ENCODE data around the gene MESP2. TPM values are rescaled to one million over a fixed set of nuclear protein-coding genes. Genes with fewer than 3 reads are reported as not detected.

Gene MESP2
- total and polyA plus RNA-seq, 2 of the 13 experiments (the other 11 are each of a cell fraction or from before 2014, with no cell fraction given), result not detected

DNA sequence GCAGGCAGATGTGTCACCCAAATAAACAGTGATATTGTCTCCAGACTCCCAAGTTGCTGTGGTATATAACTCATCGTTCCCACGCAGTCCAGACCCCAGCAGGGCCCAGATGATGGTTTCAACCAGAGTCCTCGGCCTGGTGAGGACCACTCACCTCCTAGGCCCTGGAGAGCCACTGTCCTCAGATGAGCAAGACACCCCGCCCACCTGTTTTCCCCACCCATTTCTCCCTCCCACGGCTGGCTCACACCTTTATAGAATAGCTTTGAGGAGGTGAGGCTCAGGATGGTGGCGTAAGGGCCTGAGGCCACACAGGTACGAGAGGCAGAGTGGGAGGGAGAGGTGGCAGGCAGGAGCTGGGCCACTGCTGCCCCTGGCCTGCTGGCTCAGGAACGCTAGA lies 32.5 kb upstream of the MESP2 start:
- no peak for TF ChIP-seq ZIK1 (CRISPR knock-in tag; IDR thresholded peaks at IDR 0.05; ENCODE audit: borderline replicate concordance, low read depth)
- TF ChIP-seq ZNF292 (CRISPR knock-in tag; IDR thresholded peaks at IDR 0.05; ENCODE audit: borderline replicate concordance, low read depth), result no peak
- TF ChIP-seq FOXC1 (CRISPR knock-in tag; IDR thresholded peaks at IDR 0.05; ENCODE audit: borderline replicate concordance), result no peak
- TF ChIP-seq, protein P1, sequence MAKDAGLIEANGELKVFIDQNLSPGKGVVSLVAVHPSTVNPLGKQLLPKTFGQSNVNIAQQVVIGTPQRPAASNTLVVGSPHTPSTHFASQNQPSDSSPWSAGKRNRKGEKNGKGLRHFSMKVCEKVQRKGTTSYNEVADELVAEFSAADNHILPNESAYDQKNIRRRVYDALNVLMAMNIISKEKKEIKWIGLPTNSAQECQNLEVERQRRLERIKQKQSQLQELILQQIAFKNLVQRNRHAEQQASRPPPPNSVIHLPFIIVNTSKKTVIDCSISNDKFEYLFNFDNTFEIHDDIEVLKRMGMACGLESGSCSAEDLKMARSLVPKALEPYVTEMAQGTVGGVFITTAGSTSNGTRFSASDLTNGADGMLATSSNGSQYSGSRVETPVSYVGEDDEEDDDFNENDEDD (CRISPR knock-in tag; IDR thresholded peaks at IDR 0.05; ENCODE audit: borderline replicate concordance), result no peak
- TF ChIP-seq ZNF382 (CRISPR knock-in tag; IDR thresholded peaks at IDR 0.05; ENCODE audit: borderline replicate concordance), result no peak
- no peak for TF ChIP-seq GTF2F1 (IDR thresholded peaks at IDR 0.05; ENCODE audit: low read length)
- Histone ChIP-seq H3K27me3 (ENCODE audit: control insufficient read depth in 1 of 2, insufficient read depth in 2 of 2, low read length in 2 of 2) (peaks cover 6 to 37% of the 10 kb centered on the region in 2 experiments; a peak in 4 of 5 replicates), H3K36me3 (replicated peaks in 1 of 2; ENCODE audit: control insufficient read depth in 1 of 2, insufficient read depth in 2 of 2, low read length in 2 of 2) (no peaks in the 10 kb centered on the region), H4K20me1 (ENCODE audit: insufficient read depth, low read length) (no peaks in the 10 kb centered on the region), H3K4me1 (ENCODE audit: insufficient read depth, low read length) (no peaks in the 10 kb centered on the region), H3K79me2 (ENCODE audit: insufficient read depth, low read length) (no peaks in the 10 kb centered on the region), H3K4me3 (replicated peaks in 1 of 3; ENCODE audit: insufficient read depth in 1 of 3, low read depth in 2 of 3, low read length in 3 of 3) (no peak overlapping the region), H3K9me3 (ENCODE audit: low read length) (no peaks in the 10 kb centered on the region), H2AFZ (ENCODE audit: low read length) (no peak overlapping the region), H3K9ac (ENCODE audit: insufficient read depth, low read depth, low read length) (no peak overlapping the region), H3K27ac (ENCODE audit: extremely low read length, insufficient read depth, low read length) (no peak overlapping the region), H3K4me2 (ENCODE audit: low read depth, low read length) (no peak overlapping the region)
- ATAC-seq, result no peak
- no peak for FAIRE-seq
- POLR2A ChIA-PET, result no interaction called here
- CTCF ChIA-PET (ENCODE audit: low intra/inter-chr PET ratio, low total read pairs), result no interaction called here
- intact Hi-C loops (cut with micrococcal nuclease; ENCODE audit: unreplicated experiment), result no loop called here
- DNase-seq (ENCODE audit: low spot score), result no peak
- BruUV-seq (replicated peaks), result no TSS peak
- in situ Hi-C loops (cut with HindIII; ENCODE audit: extremely low pct_ligation_motif_present, low pct_unique_long_range_greater_than_20kb), result loop anchor here (25.0 kb wide), 1 partner anchor 344 kb away; no protein-coding TSS in a partner anchor
- WGBS (ENCODE audit: low lambda C conversion rate), result 6% methylated on average over 3 of the region's 8 CpGs

DNA sequence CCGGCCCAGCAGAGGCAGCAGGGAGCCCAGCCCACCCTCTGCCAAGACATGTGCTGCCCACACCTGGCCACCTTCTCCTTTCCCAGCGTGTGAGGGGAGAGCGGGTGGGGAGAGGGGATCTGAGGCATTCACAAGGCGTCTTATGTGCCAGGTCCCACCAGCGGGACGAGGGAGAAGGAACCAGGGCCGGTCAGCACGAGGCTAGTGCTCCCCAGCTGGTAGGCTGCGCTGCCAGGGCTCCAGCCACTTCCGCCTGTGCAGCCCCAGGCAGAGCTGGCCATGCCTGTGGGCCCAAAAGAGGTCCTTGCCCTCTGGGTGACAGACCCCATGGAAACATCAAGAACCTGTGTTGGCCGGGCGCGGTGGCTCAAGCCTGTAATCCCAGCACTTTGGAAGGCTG lies 31.0 kb upstream of the MESP2 start:
- H3K79me2 ChIP-seq (ENCODE audit: insufficient read depth, low read length), result no peaks in the 10 kb centered on the region
- intact Hi-C loops (cut with micrococcal nuclease; ENCODE audit: unreplicated experiment) (no loop called here), in situ Hi-C loops (cut with HindIII; ENCODE audit: extremely low pct_ligation_motif_present, low pct_unique_long_range_greater_than_20kb) (loop anchor here (25.0 kb wide), 1 partner anchor 342 kb away; no protein-coding TSS in a partner anchor)
- WGBS (ENCODE audit: low lambda C conversion rate), result 44% methylated on average over 4 of the region's 13 CpGs
- ATAC-seq (no peak), FAIRE-seq (no peak), DNase-seq (ENCODE audit: low spot score) (no peak)
- H3K27ac ChIP-seq (ENCODE audit: extremely low read length, insufficient read depth, low read length), result no peak overlapping the region
- CTCF ChIA-PET (ENCODE audit: low intra/inter-chr PET ratio, low total read pairs), result no interaction called here
- POLR2A ChIA-PET, result no interaction called here
- no peak overlapping the region for H3K9ac ChIP-seq (ENCODE audit: insufficient read depth, low read depth, low read length)
- H3K27me3 ChIP-seq (ENCODE audit: control insufficient read depth in 1 of 2, insufficient read depth in 2 of 2, low read length in 2 of 2), result peaks cover 12 to 53% of the 10 kb centered on the region in 2 experiments; a peak in 4 of 5 replicates
- H3K4me3 ChIP-seq (replicated peaks in 1 of 3; ENCODE audit: insufficient read depth in 1 of 3, low read depth in 2 of 3, low read length in 3 of 3), result no peak overlapping the region
- H3K36me3 ChIP-seq (replicated peaks in 1 of 2; ENCODE audit: control insufficient read depth in 1 of 2, insufficient read depth in 2 of 2, low read length in 2 of 2), result no peaks in the 10 kb centered on the region
- H3K9me3 ChIP-seq (ENCODE audit: low read length), result no peaks in the 10 kb centered on the region
- H3K4me2 ChIP-seq (ENCODE audit: low read depth, low read length), result no peak overlapping the region
- H4K20me1 ChIP-seq (ENCODE audit: insufficient read depth, low read length), result no peaks in the 10 kb centered on the region
- no peak overlapping the region for H2AFZ ChIP-seq (ENCODE audit: low read length)
- no peaks in the 10 kb centered on the region for H3K4me1 ChIP-seq (ENCODE audit: insufficient read depth, low read length)
- BruUV-seq (replicated peaks), result no TSS peak
- TF ChIP-seq ZFP62 (CRISPR knock-in tag; IDR thresholded peaks at IDR 0.05), result no peak
- TF ChIP-seq, protein P2, sequence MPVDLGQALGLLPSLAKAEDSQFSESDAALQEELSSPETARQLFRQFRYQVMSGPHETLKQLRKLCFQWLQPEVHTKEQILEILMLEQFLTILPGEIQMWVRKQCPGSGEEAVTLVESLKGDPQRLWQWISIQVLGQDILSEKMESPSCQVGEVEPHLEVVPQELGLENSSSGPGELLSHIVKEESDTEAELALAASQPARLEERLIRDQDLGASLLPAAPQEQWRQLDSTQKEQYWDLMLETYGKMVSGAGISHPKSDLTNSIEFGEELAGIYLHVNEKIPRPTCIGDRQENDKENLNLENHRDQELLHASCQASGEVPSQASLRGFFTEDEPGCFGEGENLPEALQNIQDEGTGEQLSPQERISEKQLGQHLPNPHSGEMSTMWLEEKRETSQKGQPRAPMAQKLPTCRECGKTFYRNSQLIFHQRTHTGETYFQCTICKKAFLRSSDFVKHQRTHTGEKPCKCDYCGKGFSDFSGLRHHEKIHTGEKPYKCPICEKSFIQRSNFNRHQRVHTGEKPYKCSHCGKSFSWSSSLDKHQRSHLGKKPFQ (CRISPR knock-in tag; IDR thresholded peaks at IDR 0.05; ENCODE audit: insufficient replicate concordance), result no peak
- TF ChIP-seq ZNF607 (CRISPR knock-in tag; IDR thresholded peaks at IDR 0.05; ENCODE audit: borderline replicate concordance), result no peak
- TF ChIP-seq TCF12 (IDR thresholded peaks at IDR 0.05), result no peak
- no peak for TF ChIP-seq TCF12 (CRISPR knock-in tag; IDR thresholded peaks at IDR 0.05)
- TF ChIP-seq, protein P3, sequence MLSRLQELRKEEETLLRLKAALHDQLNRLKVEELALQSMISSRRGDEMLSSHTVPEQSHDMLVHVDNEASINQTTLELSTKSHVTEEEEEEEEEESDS (CRISPR knock-in tag; IDR thresholded peaks at IDR 0.05; ENCODE audit: borderline replicate concordance), result no peak
- TF ChIP-seq ZNF547 (CRISPR knock-in tag; IDR thresholded peaks at IDR 0.05), result no peak
- no peak for TF ChIP-seq NONO (IDR thresholded peaks at IDR 0.05)
- TF ChIP-seq NONO (CRISPR knock-in tag; conservative IDR thresholded peaks at IDR 0.05), result no peak
- no peak for TF ChIP-seq POLR2AphosphoS2 (IDR thresholded peaks at IDR 0.05; ENCODE audit: low read depth, low read length)
- TF ChIP-seq ZNF557 (CRISPR knock-in tag; IDR thresholded peaks at IDR 0.05), result no peak
